KBM-7 (cell line): ENCODE results near the gene RBBP8NL.

Source experiments
- DNase-seq: peaks from one replicate; pipeline ENCODE4 v3.0.0-alpha.2; 2015
- in situ Hi-C: fragments of 300-500 bp; cut with MboI; formaldehyde crosslinking; loops from 2 replicates; pipeline ENCODE4 v1.14.3; 2020; ENCODE audit warnings: low sequenced_read_pairs, low pct_unique_long_range_greater_than_20kb, mixed read lengths

Gene RBBP8NL

DNA sequence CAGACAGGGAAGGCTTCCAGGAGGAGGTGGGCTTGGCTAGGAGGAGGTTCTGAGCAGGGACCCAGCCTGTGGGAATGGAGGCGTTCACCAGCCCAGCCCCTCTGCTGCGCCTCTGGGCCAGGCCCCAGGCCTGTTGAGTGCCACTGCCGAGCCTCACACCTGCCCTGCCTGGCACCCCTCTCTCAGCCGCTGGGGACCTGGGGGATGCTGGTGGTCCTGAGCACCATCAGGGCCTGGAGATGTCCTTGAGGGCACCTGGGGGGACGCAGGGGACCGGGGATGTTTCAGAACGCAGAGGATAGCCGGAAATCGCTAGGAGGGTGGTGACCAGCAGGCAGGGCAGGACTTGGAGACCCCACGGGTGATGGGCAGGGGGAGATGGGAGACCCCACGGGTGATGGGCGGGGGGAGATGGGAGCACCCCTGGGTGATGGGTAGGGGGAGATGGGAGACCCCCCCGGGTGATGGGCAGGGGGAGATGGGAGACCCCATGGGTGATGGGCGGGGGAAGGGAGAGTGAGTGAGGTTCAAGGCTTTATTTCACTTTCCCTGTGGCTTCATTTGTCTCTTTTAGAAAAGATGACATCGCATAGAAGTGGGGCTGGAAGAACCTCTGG lies 35.7 kb upstream of the RBBP8NL start:
- in situ Hi-C loops: no loop called here
- no peak for DNase-seq

DNA sequence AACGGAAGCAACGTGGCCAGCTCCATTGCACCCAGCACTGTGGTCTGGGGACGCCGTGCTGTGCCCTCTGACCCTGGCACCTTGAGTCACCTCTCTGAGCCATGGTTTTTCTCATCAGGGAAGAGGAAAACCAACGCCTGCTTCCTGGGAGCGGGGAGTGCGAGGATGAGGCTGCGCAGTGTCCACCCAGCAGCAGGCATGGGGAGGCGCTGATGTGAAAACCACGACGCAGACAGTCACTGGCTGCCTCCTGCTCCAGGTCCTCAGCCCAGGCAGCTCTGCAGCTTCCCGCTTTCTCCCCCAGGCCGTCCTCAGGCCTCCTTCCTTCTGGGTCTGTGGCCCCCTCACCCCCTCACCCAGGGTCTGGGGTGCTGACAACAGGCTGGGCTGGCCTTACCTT lies 34.5 kb upstream of the RBBP8NL start:
- no peak for DNase-seq
- in situ Hi-C loops: no loop called here

DNA sequence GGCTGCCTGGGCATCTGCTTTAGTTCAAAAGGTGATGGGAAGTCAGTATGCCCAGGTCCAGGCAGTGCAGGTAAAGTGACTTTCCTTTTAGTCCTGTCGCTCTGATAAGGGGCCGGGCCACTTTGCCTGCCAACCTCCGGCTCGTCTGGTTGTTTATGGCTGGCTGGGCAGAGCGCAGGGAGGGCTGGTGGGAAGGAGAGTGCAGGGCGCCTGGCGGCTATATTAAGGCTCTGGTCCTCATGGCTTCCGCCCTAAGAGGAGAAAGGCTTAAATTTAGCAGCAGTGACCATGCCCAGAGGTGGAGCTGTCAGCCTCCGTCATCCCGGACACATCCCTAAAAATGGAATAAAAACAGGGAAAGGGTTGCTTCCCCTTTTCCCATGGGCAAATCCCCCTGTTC lies 33.8 kb upstream of the RBBP8NL start:
- DNase-seq: no peak
- in situ Hi-C loops: no loop called here

DNA sequence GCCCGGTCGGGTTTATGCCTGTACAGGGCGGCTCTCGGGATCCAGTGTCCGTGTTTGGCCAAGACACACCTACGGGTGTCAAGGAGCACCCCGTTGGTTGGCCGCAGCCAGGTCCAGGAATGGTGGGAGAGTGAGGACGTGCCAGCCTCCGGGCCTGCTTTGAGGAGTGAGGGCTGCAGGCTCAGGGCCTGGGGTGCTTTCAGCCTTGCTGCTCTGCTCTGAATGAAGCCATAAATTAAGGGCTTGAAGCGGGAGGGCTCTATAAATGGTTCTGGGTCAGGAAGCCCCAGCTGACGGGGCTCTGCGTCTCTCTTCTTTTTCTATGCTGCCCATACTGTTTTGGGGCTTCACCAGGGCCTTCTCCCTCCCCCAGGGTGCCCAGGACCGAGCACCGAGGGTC lies 33.3 kb upstream of the RBBP8NL start:
- in situ Hi-C loops: no loop called here
- DNase-seq: no peak

DNA sequence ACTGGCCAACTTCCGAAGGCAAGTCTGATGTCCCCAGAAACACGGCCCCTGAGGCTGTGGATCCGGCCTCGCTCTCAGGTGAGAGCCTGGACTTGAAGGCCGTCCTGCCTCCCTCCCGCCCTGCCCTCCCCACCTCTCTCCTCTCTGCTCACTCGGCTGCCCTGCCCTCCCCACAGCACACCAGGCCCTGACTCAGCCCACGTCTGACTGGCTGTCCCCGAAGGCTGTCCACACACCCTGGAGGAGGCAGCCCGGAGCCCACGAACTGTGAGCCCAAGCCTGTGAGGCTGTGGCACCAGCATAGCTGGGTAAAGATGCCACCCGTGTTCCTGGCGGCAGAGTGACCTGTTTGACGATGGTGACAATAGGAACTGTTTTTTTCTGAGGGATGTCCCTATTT lies 32.1 kb upstream of the RBBP8NL start:
- in situ Hi-C loops: no loop called here
- no peak for DNase-seq

DNA sequence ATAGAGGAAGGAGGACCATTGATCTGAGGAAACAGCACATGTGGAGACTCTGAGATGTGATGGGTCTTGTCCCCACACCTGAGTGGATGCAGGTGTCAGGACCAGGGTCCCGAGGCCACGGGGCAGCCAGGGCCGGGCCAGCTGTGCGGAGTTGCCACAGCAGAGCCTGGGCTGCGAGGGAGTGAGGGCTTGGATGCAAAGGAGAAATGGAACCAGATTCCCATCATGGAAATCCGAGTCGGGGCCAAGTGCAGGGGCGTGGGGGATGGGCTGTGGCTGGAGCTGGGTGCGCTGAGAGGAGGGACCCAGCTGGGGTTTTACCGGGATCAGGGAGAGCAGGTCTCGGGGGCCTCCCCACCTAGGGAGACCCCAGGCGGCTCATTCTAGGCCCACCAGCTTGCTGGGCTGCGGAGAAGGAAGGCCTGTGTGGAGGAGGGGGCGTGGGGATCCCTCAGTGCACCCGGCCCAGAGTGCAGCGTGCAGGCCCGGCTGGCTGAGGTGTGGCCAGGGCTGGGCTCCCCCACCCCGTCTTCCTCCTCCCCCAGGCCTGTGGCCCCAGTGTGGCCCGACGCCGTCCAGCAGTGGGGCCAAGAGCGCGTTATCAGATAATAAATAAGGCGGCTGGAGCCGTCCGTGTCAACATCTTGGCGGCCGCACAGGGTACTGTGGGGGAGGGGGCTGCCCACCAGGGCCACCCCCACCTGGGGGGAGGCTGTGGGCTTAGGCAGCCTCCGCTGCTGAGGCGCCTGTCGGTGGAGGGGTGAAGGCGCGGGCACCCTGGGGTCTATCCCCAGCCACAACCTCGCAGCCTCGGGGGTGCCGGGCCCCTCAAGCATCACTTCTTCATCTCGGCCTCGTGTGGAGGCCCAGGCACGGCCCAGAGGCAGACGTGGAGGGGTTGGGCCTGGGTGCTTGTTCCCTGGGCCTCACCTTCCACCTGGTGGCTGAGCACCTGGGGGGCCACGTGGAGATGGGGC lies 31.2 kb upstream of the RBBP8NL start:
- in situ Hi-C loops: no loop called here
- no peak for DNase-seq

DNA sequence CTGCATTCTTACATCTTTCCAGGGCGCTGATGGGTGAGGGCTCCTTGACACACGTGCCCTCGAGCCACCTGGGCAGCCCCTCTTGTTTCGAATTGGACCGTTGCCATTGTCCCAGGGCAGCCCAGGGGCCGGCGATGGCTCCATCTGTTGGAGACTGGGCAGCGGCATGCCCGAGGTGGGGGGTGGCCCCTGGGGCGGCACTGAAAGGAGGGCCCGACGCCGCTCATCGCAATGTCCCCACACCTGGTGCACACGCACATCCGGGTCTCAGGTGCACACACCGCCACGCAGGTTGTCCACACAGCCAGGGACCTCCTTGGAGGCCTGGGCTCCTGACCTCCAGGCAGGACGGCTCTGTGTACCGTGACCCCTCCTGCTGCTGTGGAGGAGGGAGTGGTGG lies 30.5 kb upstream of the RBBP8NL start:
- DNase-seq: no peak
- in situ Hi-C loops: no loop called here

DNA sequence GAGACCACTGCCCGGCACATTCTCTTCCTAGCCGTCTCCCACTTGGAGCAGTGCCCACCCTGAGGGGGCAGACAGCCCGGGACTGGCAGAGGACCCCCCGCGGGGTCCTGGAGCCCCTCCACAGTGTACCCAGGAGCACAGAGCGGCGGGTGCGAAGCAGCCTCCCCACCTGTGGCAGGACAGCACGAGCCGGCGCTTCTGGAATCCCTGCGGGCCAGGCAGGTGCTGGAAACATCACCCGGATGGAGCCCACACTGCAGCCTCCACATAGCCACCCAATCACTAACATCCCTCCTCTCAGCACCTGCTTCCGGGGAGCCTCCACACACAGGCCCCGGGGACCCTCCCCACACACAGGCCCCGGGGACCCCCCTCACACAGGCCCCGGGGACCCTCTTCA lies 29.8 kb upstream of the RBBP8NL start:
- no peak for DNase-seq
- in situ Hi-C loops: no loop called here

DNA sequence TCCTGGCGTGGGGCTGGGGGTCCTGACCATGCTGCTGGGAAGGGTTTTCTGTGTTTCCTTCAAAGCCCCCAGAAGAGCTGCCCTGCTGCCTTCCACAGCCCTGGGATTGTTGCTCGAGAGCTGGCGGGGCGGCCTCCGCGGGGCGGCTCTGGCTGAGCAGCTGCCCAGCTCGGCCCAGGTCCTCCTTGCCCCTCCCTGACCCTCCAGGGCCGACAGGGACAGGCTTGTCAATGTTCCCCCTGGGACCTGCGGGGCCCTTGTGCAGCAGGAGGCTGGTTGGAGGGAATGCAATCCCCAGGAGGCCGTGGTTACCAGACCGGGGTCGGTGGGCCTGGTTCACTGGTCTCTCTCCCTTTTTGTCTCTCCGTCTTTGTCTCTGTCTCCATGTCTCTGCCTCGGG lies 28.6 kb upstream of the RBBP8NL start:
- no peak for DNase-seq
- in situ Hi-C loops: no loop called here

DNA sequence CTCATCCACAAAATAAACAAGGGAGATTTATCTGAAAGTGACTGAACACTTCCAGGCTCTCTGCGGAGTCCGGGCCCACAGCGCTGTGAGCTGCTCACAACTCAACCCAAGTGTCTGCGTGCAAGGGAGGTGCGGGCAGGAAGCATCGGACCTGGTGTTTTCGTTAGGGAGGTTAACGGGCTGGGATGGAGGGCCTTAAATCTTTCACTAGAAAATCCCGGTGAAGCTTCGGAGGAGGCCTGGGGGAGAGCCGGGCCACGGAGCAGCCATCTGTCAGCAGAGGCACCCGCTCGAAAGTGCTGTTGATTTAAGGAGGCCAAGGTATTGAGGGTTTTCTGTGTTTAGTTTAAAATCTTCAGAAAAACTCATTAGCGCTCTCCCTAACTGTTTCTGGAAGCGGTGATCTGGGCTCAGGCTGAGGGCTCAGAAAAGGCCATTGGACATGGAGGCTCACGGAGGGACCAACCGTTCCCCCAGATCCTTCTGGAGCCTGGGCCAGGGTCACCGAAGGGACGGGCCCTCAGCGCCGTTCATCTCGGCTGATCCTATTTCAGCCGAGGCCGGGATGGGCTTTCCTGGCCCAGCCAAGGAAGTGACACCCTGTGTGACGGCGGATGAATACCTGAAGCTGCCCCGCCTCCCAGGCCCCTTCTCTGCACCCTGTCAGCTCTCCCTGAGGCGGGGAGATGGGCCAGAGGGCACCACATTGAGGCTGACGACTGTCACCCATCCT lies 27.7 kb upstream of the RBBP8NL start:
- DNase-seq: no peak
- in situ Hi-C loops: no loop called here

DNA sequence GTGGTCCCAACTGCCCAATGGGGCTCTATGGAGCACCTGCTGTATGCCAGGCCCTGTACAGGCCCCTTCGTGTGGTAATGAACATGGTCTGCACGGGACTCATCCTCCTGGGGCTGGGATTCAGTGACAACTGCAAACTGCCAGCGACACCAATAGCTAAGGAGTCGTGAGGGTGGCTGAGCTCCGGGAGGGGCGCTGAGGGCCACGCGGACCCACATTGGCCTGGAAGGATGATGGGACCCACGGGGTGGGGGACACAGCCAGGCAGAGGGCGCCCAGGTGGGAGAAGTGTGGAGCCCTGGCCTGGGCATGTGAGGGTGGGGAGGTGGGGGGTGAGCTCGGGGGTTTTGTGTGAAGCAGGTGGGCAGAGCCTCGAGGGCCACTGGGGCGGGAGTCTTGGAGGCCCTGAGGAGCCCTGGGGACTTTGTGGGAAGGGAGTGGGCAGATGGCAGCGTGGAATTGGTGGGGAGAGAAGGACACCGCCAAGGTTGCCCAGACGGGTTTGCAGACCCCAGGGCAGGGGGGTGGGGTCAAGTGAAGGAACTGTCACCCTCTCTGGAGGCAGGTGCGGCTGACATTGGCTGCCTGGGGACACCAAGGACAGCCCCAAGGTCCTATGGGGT lies 26.0 kb upstream of the RBBP8NL start:
- in situ Hi-C loops: no loop called here
- no peak for DNase-seq

DNA sequence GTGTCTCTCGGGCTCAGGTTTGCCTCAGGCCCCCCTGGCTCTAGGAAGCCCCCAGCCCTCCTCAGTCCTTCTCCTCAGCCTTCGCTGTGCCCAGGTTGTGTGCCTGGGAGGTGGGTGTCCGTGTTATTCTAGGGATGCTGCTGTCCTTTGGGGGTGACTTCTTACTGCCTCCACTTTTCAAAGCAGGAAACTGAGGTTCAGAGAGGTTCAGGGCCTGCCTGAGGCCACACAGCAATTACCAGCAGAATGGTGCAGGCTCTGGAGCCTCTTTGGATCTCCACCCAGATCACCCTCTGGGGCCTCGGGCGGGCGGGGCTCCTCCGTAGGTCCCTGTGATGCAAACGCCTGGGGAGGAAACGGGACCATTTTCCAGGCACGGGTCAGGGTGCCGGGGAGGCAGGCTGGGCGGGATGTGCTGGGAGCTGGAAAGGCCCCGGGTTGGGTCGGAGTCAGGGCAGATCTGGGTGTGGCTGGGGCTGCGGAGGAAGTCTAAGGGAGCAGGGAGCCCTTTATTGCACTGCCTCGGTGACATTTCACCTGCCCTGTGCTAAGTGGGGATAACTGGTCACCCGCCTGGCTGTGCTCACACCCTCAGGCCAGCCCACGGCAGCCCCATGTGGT lies 25.2 kb upstream of the RBBP8NL start:
- in situ Hi-C loops: no loop called here
- DNase-seq: no peak

DNA sequence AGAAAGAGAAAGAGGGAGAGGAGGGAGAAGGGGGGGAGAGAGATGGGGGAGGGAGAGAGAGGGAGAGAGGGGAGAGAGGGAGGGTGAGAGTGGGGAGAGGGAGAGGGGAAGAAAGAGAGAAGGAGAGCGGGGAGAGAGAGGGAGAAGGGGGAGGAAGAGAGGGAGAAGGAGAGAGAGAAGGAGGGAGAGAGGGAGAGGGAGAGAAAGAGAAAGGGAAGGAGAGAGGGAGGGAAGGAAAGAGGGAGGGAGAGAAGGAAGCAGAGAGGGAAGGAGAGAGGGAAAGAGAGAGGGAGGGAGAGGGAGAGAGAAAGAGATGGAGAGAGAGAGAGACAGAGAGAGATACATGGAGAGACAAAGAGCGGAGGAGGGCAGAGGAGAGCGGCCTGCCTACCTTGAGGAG lies 24.6 kb upstream of the RBBP8NL start:
- DNase-seq: no peak
- in situ Hi-C loops: no loop called here

DNA sequence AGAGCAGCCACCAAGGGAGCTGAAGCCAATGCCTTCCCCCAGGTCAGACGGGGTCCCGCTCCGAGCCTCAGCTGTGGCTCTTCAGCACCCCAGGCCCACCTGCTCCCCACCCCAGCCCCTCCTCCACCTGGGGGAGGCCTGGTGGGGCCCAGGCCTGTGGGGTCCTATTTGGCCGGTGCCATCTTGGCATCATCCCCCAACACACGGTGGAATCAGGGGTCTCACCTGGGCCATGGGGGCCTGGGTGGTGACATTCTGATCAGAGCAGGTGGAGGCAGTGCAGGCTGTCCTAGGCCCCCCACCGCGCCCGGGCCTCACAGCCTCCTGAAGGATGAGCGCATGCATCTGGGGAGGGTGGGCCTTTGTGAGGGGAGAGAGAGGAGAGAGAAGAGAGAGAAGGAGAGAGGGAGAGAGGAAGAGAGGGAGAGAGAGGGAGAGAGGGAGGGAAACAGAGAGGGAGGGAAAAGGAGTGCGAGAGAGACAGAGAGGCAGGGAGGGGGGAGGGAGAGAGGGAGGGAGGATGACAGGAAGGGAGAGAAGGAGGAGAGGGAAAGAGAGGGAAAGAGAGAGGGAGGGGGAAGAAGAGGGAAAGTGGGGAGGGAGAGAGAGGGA lies 23.9 kb upstream of the RBBP8NL start:
- no peak for DNase-seq
- in situ Hi-C loops: no loop called here

DNA sequence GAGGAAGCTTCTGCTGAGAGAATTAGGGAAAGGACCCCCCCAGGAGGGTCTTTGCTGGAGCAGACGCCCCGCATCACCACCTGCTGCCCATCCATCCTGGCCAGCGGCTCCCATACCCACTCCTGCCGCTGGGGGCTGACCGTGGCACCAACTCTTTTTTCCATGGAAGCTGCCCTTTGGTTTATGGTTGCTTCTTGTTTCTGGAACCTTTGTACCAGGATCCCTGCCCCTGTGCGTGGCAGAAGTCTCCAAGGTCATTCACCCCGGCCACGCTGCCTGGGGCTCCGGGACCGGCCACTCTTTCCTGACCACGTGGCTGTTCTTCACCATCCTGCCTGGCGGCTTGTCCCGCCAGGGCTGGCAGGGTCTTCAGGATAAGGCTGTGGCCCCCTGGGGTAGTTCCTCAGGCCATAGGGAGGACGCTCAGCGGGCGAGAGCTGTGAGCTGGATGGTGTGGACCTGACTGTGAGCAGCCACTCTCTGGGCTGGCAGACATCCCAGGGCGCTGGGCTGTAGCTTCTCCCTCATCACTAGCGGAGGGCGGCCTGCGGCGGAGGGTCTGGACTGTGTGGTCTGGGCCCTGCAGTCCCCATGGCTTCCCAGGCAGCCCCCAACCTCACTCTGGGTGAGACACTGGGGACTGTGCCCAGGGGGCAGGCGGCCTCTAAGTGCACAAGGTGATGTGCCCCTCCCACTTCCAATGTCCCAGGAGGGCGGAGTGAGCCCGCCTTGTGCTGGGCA lies 22.8 kb upstream of the RBBP8NL start:
- DNase-seq: no peak
- in situ Hi-C loops: no loop called here

DNA sequence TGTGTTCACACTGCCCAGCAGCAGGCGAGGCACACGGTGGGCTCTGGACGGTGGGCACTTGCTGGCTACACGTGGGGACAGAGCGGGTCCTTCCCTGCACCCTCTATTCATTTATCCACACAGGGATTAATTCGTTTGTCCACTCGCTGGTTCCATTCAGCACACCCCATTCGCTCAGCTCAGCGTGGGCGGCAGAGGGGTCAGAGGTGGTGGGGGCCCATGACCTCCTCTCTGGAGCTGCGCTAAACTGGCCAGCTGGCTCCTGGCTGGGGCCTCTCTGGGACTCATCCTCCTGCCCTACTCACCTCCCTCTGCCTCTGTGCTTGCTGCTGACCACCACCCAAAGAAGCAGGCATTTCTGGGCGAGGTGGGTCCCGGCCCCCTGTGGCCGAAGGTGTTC lies 21.4 kb upstream of the RBBP8NL start:
- in situ Hi-C loops: no loop called here
- no peak for DNase-seq

DNA sequence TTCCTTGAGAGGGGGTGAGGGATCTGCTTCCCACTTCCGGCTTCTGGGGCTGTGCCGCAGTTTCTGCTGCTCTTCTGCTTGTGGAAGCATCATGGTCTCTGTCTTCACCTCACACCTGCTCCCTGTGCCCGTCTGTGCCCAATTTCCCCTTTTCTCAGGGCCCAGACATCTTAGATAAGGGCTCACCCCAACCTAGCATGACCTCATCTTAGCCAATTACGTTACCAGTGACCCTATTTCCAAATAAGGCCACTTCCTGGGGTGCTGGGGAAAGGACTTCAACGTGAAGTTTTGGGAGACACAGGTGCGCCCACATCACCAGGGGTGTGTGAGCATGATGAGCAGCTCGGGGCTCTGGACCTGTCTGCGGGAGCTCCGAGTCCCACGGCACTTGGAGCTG lies 20.7 kb upstream of the RBBP8NL start:
- in situ Hi-C loops: no loop called here
- no peak for DNase-seq
